Measurements from ENCODE around the gene ZXDC. TPM values are rescaled to one million over a fixed set of nuclear protein-coding genes. Genes with fewer than 3 reads are reported as not detected.
A peak's percentile ranks its signal among the peaks of the same experiment; 100 is the strongest.

ZXDC gene
- polyA plus RNA-seq, 1 donor (not counting 4 experiments of a cell fraction or from before 2014, with no cell fraction given): 10.7 TPM

- H4K20me1 ChIP-seq (ENCODE audit: control insufficient read depth, extremely low read depth, insufficient read depth, low read length): no peaks in the 10 kb centered on the region
- no peak overlapping the region for H3K27ac ChIP-seq (ENCODE audit: control insufficient read depth, insufficient read depth, low read length)
- DNase-seq (ENCODE audit: low read depth, low spot score) (no peak), FAIRE-seq (no peak)
- no peaks in the 10 kb centered on the region for H3K79me2 ChIP-seq (ENCODE audit: control insufficient read depth, insufficient read depth, low read length)
- H3K9me3 ChIP-seq (ENCODE audit: control insufficient read depth, low read depth, low read length): no peaks in the 10 kb centered on the region
- H3K9me1 ChIP-seq (ENCODE audit: control insufficient read depth, extremely low read depth, insufficient read depth, low read length): no peaks in the 10 kb centered on the region
- TF ChIP-seq CTCF (optimal IDR thresholded peaks at IDR 0.05 in 1 of 3, IDR thresholded peaks at IDR 0.05 in 1 of 3, conservative IDR thresholded peaks at IDR 0.05 in 1 of 3; ENCODE audit: extremely low read depth in 1 of 3, insufficient read depth in 2 of 3, low read length in 3 of 3) (no peak), EZH2 (IDR thresholded peaks at IDR 0.05; ENCODE audit: low read length) (no peak)
- H3K27me3 ChIP-seq (ENCODE audit: control insufficient read depth, extremely low read depth, insufficient read depth, low read length): peaks cover 9% of the 10 kb centered on the region
- H3K36me3 ChIP-seq (ENCODE audit: control insufficient read depth in 2 of 2, extremely low read depth in 1 of 2, insufficient read depth in 2 of 2, low read length in 2 of 2): no peaks in the 10 kb centered on the region
- no peak overlapping the region for H3K4me2 ChIP-seq (ENCODE audit: control insufficient read depth, extremely low read depth, insufficient read depth, low read depth, low read length)
- no peaks in the 10 kb centered on the region for H3K4me1 ChIP-seq (ENCODE audit: control insufficient read depth, extremely low read depth, insufficient read depth, low read length)
- H2AFZ ChIP-seq (ENCODE audit: control insufficient read depth, low read length): no peak overlapping the region
- no peak overlapping the region for H3K4me3 ChIP-seq (ENCODE audit: control insufficient read depth in 2 of 3, extremely low read depth in 1 of 3, insufficient read depth in 2 of 3, low read depth in 1 of 3, low read length in 3 of 3)
- H3K9ac ChIP-seq (ENCODE audit: control insufficient read depth, extremely low read depth, insufficient read depth, low read length): no peak overlapping the region
- dilution Hi-C loops (cut with MboI; ENCODE audit: extremely low pct_ligation_motif_present, low sequenced_read_pairs): no loop called here
These were observed 19.2 kb upstream of the ZXDC start for GRCh38 chr3:126494970-126495230.

GRCh38 chr3:126494204-126494969 is 18.7 kb upstream of the ZXDC start:
- DNase-seq (ENCODE audit: low read depth, low spot score): no peak
- Histone ChIP-seq H3K4me2 (ENCODE audit: control insufficient read depth, extremely low read depth, insufficient read depth, low read depth, low read length) (no peak overlapping the region), H3K27ac (ENCODE audit: control insufficient read depth, insufficient read depth, low read length) (no peak overlapping the region), H3K79me2 (ENCODE audit: control insufficient read depth, insufficient read depth, low read length) (no peaks in the 10 kb centered on the region), H3K9me3 (ENCODE audit: control insufficient read depth, low read depth, low read length) (no peaks in the 10 kb centered on the region), H3K9me1 (ENCODE audit: control insufficient read depth, extremely low read depth, insufficient read depth, low read length) (no peaks in the 10 kb centered on the region), H3K4me1 (ENCODE audit: control insufficient read depth, extremely low read depth, insufficient read depth, low read length) (no peaks in the 10 kb centered on the region), H3K36me3 (ENCODE audit: control insufficient read depth in 2 of 2, extremely low read depth in 1 of 2, insufficient read depth in 2 of 2, low read length in 2 of 2) (no peaks in the 10 kb centered on the region), H3K4me3 (ENCODE audit: control insufficient read depth in 2 of 3, extremely low read depth in 1 of 3, insufficient read depth in 2 of 3, low read depth in 1 of 3, low read length in 3 of 3) (no peak overlapping the region), H2AFZ (ENCODE audit: control insufficient read depth, low read length) (no peak overlapping the region), H3K27me3 (ENCODE audit: control insufficient read depth, extremely low read depth, insufficient read depth, low read length) (peaks cover 11% of the 10 kb centered on the region), H3K9ac (ENCODE audit: control insufficient read depth, extremely low read depth, insufficient read depth, low read length) (no peak overlapping the region), H4K20me1 (ENCODE audit: control insufficient read depth, extremely low read depth, insufficient read depth, low read length) (no peaks in the 10 kb centered on the region)
- FAIRE-seq: peak; percentile 23
- no peak for TF ChIP-seq EZH2 (IDR thresholded peaks at IDR 0.05; ENCODE audit: low read length)
- TF ChIP-seq CTCF (optimal IDR thresholded peaks at IDR 0.05 in 1 of 3, IDR thresholded peaks at IDR 0.05 in 1 of 3, conservative IDR thresholded peaks at IDR 0.05 in 1 of 3; ENCODE audit: extremely low read depth in 1 of 3, insufficient read depth in 2 of 3, low read length in 3 of 3): no peak
- dilution Hi-C loops (cut with MboI; ENCODE audit: extremely low pct_ligation_motif_present, low sequenced_read_pairs): no loop called here

Measured in keratinocyte (primary cell).